Esophagus muscularis mucosa (tissue), 4 donors: Measurements from ENCODE around the gene MTMR2. TPM values are rescaled to one million over a fixed set of nuclear protein-coding genes. Genes with fewer than 3 reads are reported as not detected.

Source experiments
- DNase-seq: peaks from one replicate; pipeline ENCODE4 v3.0.0-alpha.2; 2017; ENCODE audit errors: extremely low spot score
- H3K27ac ChIP-seq, 4 donors: fragments of 200-600 bp; sonication (generic); replicated peaks in 1 of 4; 1 replicate in 3 of 4; 2 replicates in 1 of 4; pipeline ENCODE4 v1.5.1; 2016 to 2019; ENCODE audit warnings: mild to moderate bottlenecking in 1 of 4
- H3K27me3 ChIP-seq, 4 donors: fragments of 200-600 bp; sonication (generic); one replicate each; pipeline versions ENCODE4 v1.5.1 to v1.6.0; 2016 to 2019
- H3K36me3 ChIP-seq, 4 donors: fragments of 200-600 bp; sonication (generic); one replicate each; pipeline ENCODE4 v1.5.1; 2016 to 2019
- H3K4me1 ChIP-seq, 4 donors: fragments of 200-600 bp; sonication (generic); one replicate each; pipeline ENCODE4 v1.5.1; 2016 to 2019
- H3K4me3 ChIP-seq, 4 donors: fragments of 200-600 bp; sonication (generic); 1 replicate in 2 of 4; 2 replicates in 2 of 4; pipeline ENCODE4 v1.5.1; 2016 to 2019; ENCODE audit warnings: mild to moderate bottlenecking in 4 of 4, moderate library complexity in 1 of 4
- H3K9me3 ChIP-seq, 4 donors: fragments of 200-600 bp; sonication (generic); 1 replicate in 3 of 4; 2 replicates in 1 of 4; pipeline ENCODE4 v1.5.1; 2016 to 2019
- CTCF ChIP-seq, 3 experiments: fragments of 200-600 bp in 2 of 3; fragments of 450-650 bp in 1 of 3; sonication (generic) in 2 of 3; IDR thresholded peaks; one replicate each; pipeline ENCODE4 v1.5.1; 2017 to 2019; ENCODE audit warnings: antibody characterized with exemption in 3 of 3, mild to moderate bottlenecking in 2 of 3, moderate library complexity in 1 of 3
- EP300 ChIP-seq: sonication (generic); formaldehyde crosslinking; IDR thresholded peaks from one replicate; pipeline ENCODE4 v1.6.1; 2017; ENCODE audit warnings: antibody characterized with exemption
- POLR2A ChIP-seq: fragments of 450-650 bp; IDR thresholded peaks from one replicate; pipeline ENCODE4 v1.6.1; 2017; ENCODE audit warnings: antibody characterized with exemption, moderate library complexity, mild to moderate bottlenecking, low read depth
- POLR2AphosphoS5 ChIP-seq, 2 donors: sonication (generic); formaldehyde crosslinking; IDR thresholded peaks; one replicate each; pipeline ENCODE4 v1.6.1; 2017; ENCODE audit warnings: antibody characterized with exemption in 2 of 2
- WGBS: methylation state at CpG from one replicate; pipeline ENCODE4 v1.1.5; 2018; 5-methylcytosine and 5-hydroxymethylcytosine counted together
- intact Hi-C: fragments of 100-400 bp; cut with DNase I; formaldehyde crosslinking; loops from one replicate; pipeline ENCODE4 v1.15.1; 2023
- total RNA-seq, 4 donors: library from RNA; depleted of rRNA; stranded (reverse); fragments of >200 nt; gene quantifications; one replicate each; pipeline versions ENCODE4 v1.1.0 to v1.2.1, GENCODE V29; 2016

The MTMR2 gene
- total RNA-seq, 4 donors from 2014 or later: 25.8 to 29.6 (median 27.9) TPM

- Histone ChIP-seq H3K9me3 (no peaks in the 10 kb centered on the region), H3K27me3 (no peaks in the 10 kb centered on the region), H3K4me3 (peak overlapping the region in 2 of 4 donors; percentile 70 to 82), H3K27ac (peak overlapping the region; percentile 95 to 97 (median 96)), H3K4me1 (peaks cover 12 to 38% (median 31%) of the 10 kb centered on the region in 4 donors), H3K36me3 (no peaks in the 10 kb centered on the region)
- TF ChIP-seq EP300 (no peak), POLR2AphosphoS5 (IDR thresholded peaks at IDR 0.05) (no peak), CTCF (IDR thresholded peaks at IDR 0.05) (no peak), POLR2A (no peak)
- DNase-seq: no peak
- intact Hi-C loops: loop anchor here (10.0 kb wide), 2 partner anchors 80 to 470 kb away; partner anchors contain the start of gene JRKL
- 75% methylated on average over 5 of the region's 5 CpGs for WGBS
Measured at GRCh38 chr11:95925011-95925410, 1.1 kb upstream of the MTMR2 start.

- Histone ChIP-seq H3K27me3 (no peaks in the 10 kb centered on the region), H3K4me1 (peaks cover 12 to 38% (median 31%) of the 10 kb centered on the region in 4 donors), H3K36me3 (no peaks in the 10 kb centered on the region), H3K4me3 (peak overlapping the region; percentile 70 to 97 (median 85)), H3K9me3 (no peaks in the 10 kb centered on the region), H3K27ac (peak overlapping the region; percentile 95 to 97 (median 96))
- WGBS: 1% methylated on average over 4 of the region's 4 CpGs
- intact Hi-C loops: loop anchor here (5.0 to 10.0 kb wide), 3 partner anchors 80 to 470 kb away; partner anchors contain the start of genes JRKL and MAML2
- TF ChIP-seq CTCF (IDR thresholded peaks at IDR 0.05) (no peak), POLR2AphosphoS5 (IDR thresholded peaks at IDR 0.05) (no peak), POLR2A (no peak)
- no peak for DNase-seq
Measured at GRCh38 chr11:95924414-95924760, 480 bp upstream of the MTMR2 start.

DNA sequence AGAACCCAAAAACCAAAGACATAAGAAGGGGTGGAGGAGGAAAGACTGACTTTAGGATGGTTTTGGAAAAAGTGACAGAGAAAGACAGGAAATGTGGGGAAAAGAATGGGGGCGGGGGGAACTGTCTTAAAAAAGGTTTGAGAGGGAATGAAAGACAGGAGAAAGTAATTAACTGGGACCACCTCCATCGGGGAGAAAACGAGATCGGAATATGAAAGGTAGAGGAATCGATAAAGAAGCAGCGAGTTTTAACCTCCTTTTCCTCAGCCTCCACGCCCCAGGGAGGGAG lies 524 bp downstream of the MTMR2 start:
- intact Hi-C loops: loop anchor here (5.0 to 10.0 kb wide), 3 partner anchors 79 to 471 kb away; partner anchors contain the start of genes JRKL and MAML2
- under 1% methylated on average over 7 of the region's 7 CpGs for WGBS
- TF ChIP-seq CTCF (IDR thresholded peaks at IDR 0.05) (no peak), POLR2AphosphoS5 (IDR thresholded peaks at IDR 0.05) (no peak), EP300 (no peak), POLR2A (no peak)

GRCh38 chr11:95922536-95923438 lies 1.1 kb downstream of the MTMR2 start:
- Histone ChIP-seq H3K27me3 (no peaks in the 10 kb centered on the region), H3K27ac (peak overlapping the region; percentile 95 to 97 (median 96)), H3K4me3 (peak overlapping the region; percentile 70 to 97 (median 85)), H3K36me3 (no peaks in the 10 kb centered on the region), H3K9me3 (no peaks in the 10 kb centered on the region), H3K4me1 (peaks cover 17 to 44% (median 34%) of the 10 kb centered on the region in 4 donors)
- DNase-seq: no peak
- TF ChIP-seq POLR2A (no peak), POLR2AphosphoS5 (IDR thresholded peaks at IDR 0.05) (no peak), CTCF (IDR thresholded peaks at IDR 0.05) (no peak), EP300 (no peak)
- intact Hi-C loops: loop anchor here (5.0 to 10.0 kb wide), 3 partner anchors 78 to 472 kb away; partner anchors contain the start of genes JRKL and MAML2
- 25% methylated on average over 9 of the region's 9 CpGs for WGBS

More for the DNA sequence above, 524 bp downstream of the MTMR2 start:
- H3K9me3 ChIP-seq: no peaks in the 10 kb centered on the region
- DNase-seq: no peak
- no peaks in the 10 kb centered on the region for H3K36me3 ChIP-seq
- peak overlapping the region; percentile 95 to 97 (median 96) for H3K27ac ChIP-seq
- peak overlapping the region; percentile 70 to 97 (median 85) for H3K4me3 ChIP-seq
- peaks cover 12 to 44% (median 31%) of the 10 kb centered on the region in 4 donors for H3K4me1 ChIP-seq
- H3K27me3 ChIP-seq: no peaks in the 10 kb centered on the region
